ENCODE measurements around the gene WFDC10B.

- no peak for TF ChIP-seq CTCF (IDR thresholded peaks at IDR 0.05)
- no peak for TF ChIP-seq E2F4 (CRISPR knock-in tag; IDR thresholded peaks at IDR 0.05; ENCODE audit: borderline replicate concordance, low read depth)
- TF ChIP-seq ELF4 (CRISPR knock-in tag; IDR thresholded peaks at IDR 0.05; ENCODE audit: low read depth), result no peak
- TF ChIP-seq, protein P1, sequence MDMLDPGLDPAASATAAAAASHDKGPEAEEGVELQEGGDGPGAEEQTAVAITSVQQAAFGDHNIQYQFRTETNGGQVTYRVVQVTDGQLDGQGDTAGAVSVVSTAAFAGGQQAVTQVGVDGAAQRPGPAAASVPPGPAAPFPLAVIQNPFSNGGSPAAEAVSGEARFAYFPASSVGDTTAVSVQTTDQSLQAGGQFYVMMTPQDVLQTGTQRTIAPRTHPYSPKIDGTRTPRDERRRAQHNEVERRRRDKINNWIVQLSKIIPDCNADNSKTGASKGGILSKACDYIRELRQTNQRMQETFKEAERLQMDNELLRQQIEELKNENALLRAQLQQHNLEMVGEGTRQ (CRISPR knock-in tag; IDR thresholded peaks at IDR 0.05), result no peak
- no peak for TF ChIP-seq MYBL2 (CRISPR knock-in tag; IDR thresholded peaks at IDR 0.05)
- TF ChIP-seq JUN (CRISPR knock-in tag; IDR thresholded peaks at IDR 0.05), result no peak
- TF ChIP-seq TCF7 (CRISPR knock-in tag; IDR thresholded peaks at IDR 0.05; ENCODE audit: low read depth), result no peak
- TF ChIP-seq ATF6 (CRISPR knock-in tag; IDR thresholded peaks at IDR 0.05), result no peak
- no peak for TF ChIP-seq ARID4B (CRISPR knock-in tag; IDR thresholded peaks at IDR 0.05; ENCODE audit: borderline replicate concordance)
- TF ChIP-seq TEAD4 (CRISPR knock-in tag; IDR thresholded peaks at IDR 0.05), result no peak
These were observed 68.3 kb downstream of the WFDC10B start for GRCh38 chr20:45636513-45636912.

Data from WTC11 (cell line).